ENCODE measurements around the gene HLA-DOA. TPM values are rescaled to one million over a fixed set of nuclear protein-coding genes. Genes with fewer than 3 reads are reported as not detected.

The HLA-DOA gene
- total and polyA plus RNA-seq, 2 of the 8 experiments (the other 6 are each of a cell fraction or from before 2014, with no cell fraction given), result 23.7 to 89.0 TPM

DNA sequence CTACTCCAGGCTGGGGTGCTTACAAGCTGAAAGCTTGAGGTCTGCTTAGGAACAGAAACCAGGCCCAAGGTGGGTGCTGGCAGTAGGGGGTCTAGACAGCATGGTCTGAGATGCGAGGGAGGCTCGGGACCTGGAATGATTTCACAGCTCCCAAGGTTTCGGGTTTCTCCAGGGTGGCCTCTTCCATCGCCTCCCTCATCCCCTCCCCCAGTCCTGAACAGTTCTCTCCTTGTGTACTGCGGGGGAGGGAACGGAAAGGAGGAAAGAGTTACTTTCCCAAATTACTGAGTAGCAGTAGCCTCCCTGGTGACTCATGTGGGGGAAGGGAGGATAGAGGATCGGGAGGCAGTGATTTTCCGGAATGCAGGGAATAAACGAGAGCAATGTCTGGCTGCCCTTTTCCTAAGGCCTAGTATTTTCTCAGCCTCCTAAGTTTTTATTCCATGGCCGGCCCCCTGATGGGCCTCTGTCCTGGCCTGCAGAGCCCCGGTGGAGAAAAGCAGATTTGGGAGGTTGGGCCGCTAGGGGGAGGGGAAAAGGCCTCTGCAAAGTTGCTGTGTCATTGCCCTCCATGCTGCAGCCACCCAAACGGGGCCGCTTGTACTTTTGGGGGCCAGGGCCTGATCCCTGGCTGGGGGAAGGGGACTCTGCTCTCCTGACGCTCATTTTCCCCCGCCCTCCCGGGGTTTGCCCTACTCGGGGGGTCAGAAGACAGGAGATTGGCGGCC is 39.5 kb downstream of the HLA-DOA start (continued):
- TF ChIP-seq EGR1 (IDR thresholded peaks at IDR 0.05; ENCODE audit: borderline replicate concordance, low read depth, low read length) (peak; percentile 9; the same call in 1 of the 2 replicates), CREB1 (IDR thresholded peaks at IDR 0.05) (no peak; the same call in 1 of the 2 replicates), BACH1 (IDR thresholded peaks at IDR 0.05; ENCODE audit: low read length) (peak; percentile 96), NANOG (IDR thresholded peaks at IDR 0.05; ENCODE audit: insufficient read depth, low read depth, low read length, poor library complexity, severe bottlenecking) (no peak), SIX5 (IDR thresholded peaks at IDR 0.05; ENCODE audit: low read depth, low read length) (no peak; the same call in 1 of the 2 replicates), CHD1 (IDR thresholded peaks at IDR 0.05; ENCODE audit: low read depth, low read length) (no peak; the same call in 1 of the 2 replicates), SP4 (IDR thresholded peaks at IDR 0.05; ENCODE audit: low read length) (no peak), RBBP5 (IDR thresholded peaks at IDR 0.05; ENCODE audit: borderline replicate concordance, low read depth, low read length) (no peak; the same call in 1 of the 2 replicates), KDM4A (IDR thresholded peaks at IDR 0.05; ENCODE audit: low read depth, low read length, severe bottlenecking) (no peak), SAP30 (IDR thresholded peaks at IDR 0.05; ENCODE audit: insufficient read depth, insufficient replicate concordance, low read length) (no peak), TEAD4 (IDR thresholded peaks at IDR 0.05; ENCODE audit: low read depth, low read length) (no peak), EP300 (IDR thresholded peaks at IDR 0.05; ENCODE audit: borderline replicate concordance in 1 of 2, low read depth in 2 of 2, low read length in 2 of 2) (no peak)
- TF ChIP-seq, protein P1, sequence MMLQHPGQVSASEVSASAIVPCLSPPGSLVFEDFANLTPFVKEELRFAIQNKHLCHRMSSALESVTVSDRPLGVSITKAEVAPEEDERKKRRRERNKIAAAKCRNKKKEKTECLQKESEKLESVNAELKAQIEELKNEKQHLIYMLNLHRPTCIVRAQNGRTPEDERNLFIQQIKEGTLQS (IDR thresholded peaks at IDR 0.05; ENCODE audit: insufficient read depth, low read depth, low read length), result no peak
- TF ChIP-seq, protein P2, sequence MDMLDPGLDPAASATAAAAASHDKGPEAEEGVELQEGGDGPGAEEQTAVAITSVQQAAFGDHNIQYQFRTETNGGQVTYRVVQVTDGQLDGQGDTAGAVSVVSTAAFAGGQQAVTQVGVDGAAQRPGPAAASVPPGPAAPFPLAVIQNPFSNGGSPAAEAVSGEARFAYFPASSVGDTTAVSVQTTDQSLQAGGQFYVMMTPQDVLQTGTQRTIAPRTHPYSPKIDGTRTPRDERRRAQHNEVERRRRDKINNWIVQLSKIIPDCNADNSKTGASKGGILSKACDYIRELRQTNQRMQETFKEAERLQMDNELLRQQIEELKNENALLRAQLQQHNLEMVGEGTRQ (IDR thresholded peaks at IDR 0.05; ENCODE audit: low read length), result 0 out of 2 replicates have a peak, but pooled peaks have one; percentile 18
- TF ChIP-seq, protein P3, sequence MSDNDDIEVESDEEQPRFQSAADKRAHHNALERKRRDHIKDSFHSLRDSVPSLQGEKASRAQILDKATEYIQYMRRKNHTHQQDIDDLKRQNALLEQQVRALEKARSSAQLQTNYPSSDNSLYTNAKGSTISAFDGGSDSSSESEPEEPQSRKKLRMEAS (IDR thresholded peaks at IDR 0.05), result peak; percentile 53

All from H1 (cell line).